HepG2 (cell line): ENCODE data around the gene NBEA. TPM values are rescaled to one million over a fixed set of nuclear protein-coding genes. Genes with fewer than 3 reads are reported as not detected.

Experiments used
- GPN1 ChIP-seq: sonication (generic); formaldehyde crosslinking; IDR thresholded peaks from 2 replicates; pipeline ENCODE4 v1.5.1; 2020; ENCODE audit warnings: missing genetic modification reagents, borderline replicate concordance
- HNF1A ChIP-seq, 2 experiments: sonication (generic) in 1 of 2; formaldehyde crosslinking in 1 of 2; IDR thresholded peaks; 2 replicates each; pipeline versions ENCODE4 v1.4.0 to v1.6.1; 2016 to 2020; ENCODE audit warnings: borderline replicate concordance in 1 of 2, low read depth in 1 of 2, mild to moderate bottlenecking in 1 of 2, missing genetic modification reagents in 1 of 2
- HNRNPL ChIP-seq: fragments of 200-400 bp; formaldehyde crosslinking; IDR thresholded peaks from 2 replicates; pipeline ENCODE4 v1.6.1; 2017; ENCODE audit warnings: mild to moderate bottlenecking, low read depth, low read length
- TFE3 ChIP-seq: IDR thresholded peaks from 2 replicates; pipeline ENCODE4 v1.6.1; 2016
- ZBTB10 ChIP-seq: sonication (generic); formaldehyde crosslinking; IDR thresholded peaks from 2 replicates; pipeline ENCODE4 v1.4.0; 2020; ENCODE audit warnings: missing genetic modification reagents, borderline replicate concordance
- ZNF552 ChIP-seq: sonication (generic); formaldehyde crosslinking; IDR thresholded peaks from 2 replicates; pipeline ENCODE4 v1.9.0; 2022; ENCODE audit warnings: missing genetic modification reagents, mild to moderate bottlenecking, borderline replicate concordance
- polyA plus RNA-seq, 8 experiments: library from polyadenylated mRNA; depleted of rRNA in 3 of 8; stranded (reverse) in 7 of 8; unstranded in 1 of 8; fragments of >200 nt; fragmentation: Illumina TruSeq in 4 of 8; extraction: Trizol in 4 of 8; gene quantifications; 2 replicates each; pipeline versions ENCODE4 v1.2.1 to v1.2.3, GENCODE V29; 2011 to 2016; ENCODE audit warnings: low read depth in 4 of 8, missing spikeins in 1 of 8, mixed read lengths in 1 of 8; ENCODE audit not compliant: insufficient read depth in 1 of 8
- total RNA-seq, 5 experiments: library from RNA; depleted of rRNA; stranded (reverse); fragments of >200 nt; fragmentation: Illumina TruSeq; extraction: Trizol; gene quantifications; 2 replicates each; pipeline ENCODE4 v1.2.3, GENCODE V29; 2016; ENCODE audit warnings: low read depth in 1 of 5
- TF ChIP-seq, protein P1 (sequence below): sonication (generic); formaldehyde crosslinking; IDR thresholded peaks from 2 replicates; pipeline ENCODE4 v1.9.0; 2021; ENCODE audit warnings: missing genetic modification reagents, borderline replicate concordance

NBEA gene
- total and polyA plus RNA-seq, 2 of the 13 experiments (the other 11 are each of a cell fraction or from before 2014, with no cell fraction given) = 2.7 to 2.8 TPM

GRCh38 chr13:35687336-35687735 lies 745.3 kb downstream of the NBEA start (continued):
- TF ChIP-seq HNF1A (IDR thresholded peaks at IDR 0.05; ENCODE audit: low read depth) (no peak), HNF1A (CRISPR knock-in tag; IDR thresholded peaks at IDR 0.05; ENCODE audit: borderline replicate concordance) (no peak), ZBTB10 (CRISPR knock-in tag) (no peak), HNRNPL (no peak), ZNF552 (CRISPR knock-in tag) (no peak), TFE3 (no peak), GPN1 (CRISPR knock-in tag) (no peak)
- TF ChIP-seq, protein P1, sequence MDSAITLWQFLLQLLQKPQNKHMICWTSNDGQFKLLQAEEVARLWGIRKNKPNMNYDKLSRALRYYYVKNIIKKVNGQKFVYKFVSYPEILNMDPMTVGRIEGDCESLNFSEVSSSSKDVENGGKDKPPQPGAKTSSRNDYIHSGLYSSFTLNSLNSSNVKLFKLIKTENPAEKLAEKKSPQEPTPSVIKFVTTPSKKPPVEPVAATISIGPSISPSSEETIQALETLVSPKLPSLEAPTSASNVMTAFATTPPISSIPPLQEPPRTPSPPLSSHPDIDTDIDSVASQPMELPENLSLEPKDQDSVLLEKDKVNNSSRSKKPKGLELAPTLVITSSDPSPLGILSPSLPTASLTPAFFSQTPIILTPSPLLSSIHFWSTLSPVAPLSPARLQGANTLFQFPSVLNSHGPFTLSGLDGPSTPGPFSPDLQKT = no peak
